ENCODE data around the gene TM7SF2.

The TM7SF2 gene

GRCh38 chr11:65124480-65125196, 13.0 kb downstream of the TM7SF2 start:
- no peak for DNase-seq (ENCODE audit: low read depth)
- TF ChIP-seq CTCF (conservative IDR thresholded peaks at IDR 0.05; ENCODE audit: low read depth, low read length), result no peak
- no peak overlapping the region for H3K4me3 ChIP-seq (ENCODE audit: low read depth, low read length)

GRCh38 chr11:65125197-65126056, 13.8 kb downstream of the TM7SF2 start:
- TF ChIP-seq CTCF (conservative IDR thresholded peaks at IDR 0.05; ENCODE audit: low read depth, low read length), result no peak
- no peak overlapping the region for H3K4me3 ChIP-seq (ENCODE audit: low read depth, low read length)
- DNase-seq (ENCODE audit: low read depth), result no peak

- TF ChIP-seq CTCF (conservative IDR thresholded peaks at IDR 0.05; ENCODE audit: low read depth, low read length), result no peak
- H3K4me3 ChIP-seq (ENCODE audit: low read depth, low read length), result no peak overlapping the region
- DNase-seq (ENCODE audit: low read depth), result no peak
These were observed 15.1 kb downstream of the TM7SF2 start for GRCh38 chr11:65126624-65127274.

- no peak overlapping the region for H3K4me3 ChIP-seq (ENCODE audit: low read depth, low read length)
- no peak for DNase-seq (ENCODE audit: low read depth)
- no peak for TF ChIP-seq CTCF (conservative IDR thresholded peaks at IDR 0.05; ENCODE audit: low read depth, low read length)
These were observed 16.0 kb downstream of the TM7SF2 start for GRCh38 chr11:65127473-65128181.

GRCh38 chr11:65128182-65129145, 16.8 kb downstream of the TM7SF2 start:
- no peak for DNase-seq (ENCODE audit: low read depth)
- TF ChIP-seq CTCF (conservative IDR thresholded peaks at IDR 0.05; ENCODE audit: low read depth, low read length), result no peak
- H3K4me3 ChIP-seq (ENCODE audit: low read depth, low read length), result no peak overlapping the region
